GM12878 (cell line): ENCODE results near the gene MYOM3. TPM values are rescaled to one million over a fixed set of nuclear protein-coding genes. Genes with fewer than 3 reads are reported as not detected.

Experiments used
- ATAC-seq: fragments of 200-7000 bp; cut with Tn5 transposase; 3 replicates; pipeline ENCODE4 v1.9.1; 2020; ENCODE audit warnings: mild to moderate bottlenecking, moderate library complexity
- BruUV-seq: library from RNA; stranded (reverse); fragments of 400-500 nt; replicated peaks from 2 replicates; lab custom pipeline; 2021; lab: Mats Ljungman, UMichigan
- CTCF ChIA-PET: fragments of 300-600 bp; sonication (Branson Sonifier 250); formaldehyde crosslinking; extraction: SDS; loops from one replicate; lab custom pipeline; 2021; ENCODE audit warnings: inconsistent platforms; lab: Yijun Ruan, JAX
- POLR2A ChIA-PET: fragments of 350-600 bp; formaldehyde crosslinking; extraction: SDS; loops from one replicate; lab custom pipeline; 2021; ENCODE audit warnings: inconsistent platforms; lab: Charles Lee
- RAD21 ChIA-PET: fragments of 300-600 bp; sonication (Branson Sonifier 250); formaldehyde crosslinking; loops from one replicate; lab custom pipeline; 2023; ENCODE audit warnings: antibody characterized with exemption; ENCODE audit not compliant: unreplicated experiment; lab: Charles Lee
- SMC1A ChIA-PET: fragments of 300-600 bp; sonication (Branson Sonifier 250); formaldehyde crosslinking; loops from one replicate; lab custom pipeline; 2023; ENCODE audit not compliant: unreplicated experiment, uncharacterized antibody; lab: Charles Lee
- DNase-seq: peaks from one replicate; pipeline ENCODE4 v3.0.0-alpha.2; 2011; ENCODE audit warnings: low read depth, low spot score
- FAIRE-seq: peaks from 3 replicates; lab custom pipeline; 2011; peaks lifted over from hg19 to GRCh38; lab: Jason Lieb, UNC
- H2AFZ ChIP-seq: 2 replicates; pipeline ENCODE4 v1.6.0; 2011; ENCODE audit warnings: low read depth, low read length, control low read depth; ENCODE audit not compliant: control insufficient read depth
- H3K27ac ChIP-seq: 2 replicates; pipeline ENCODE4 v1.5.1; 2011; ENCODE audit warnings: control low read depth; ENCODE audit not compliant: control insufficient read depth, insufficient read depth
- H3K27me3 ChIP-seq, 2 experiments: replicated peaks in 1 of 2; 2 replicates each; pipeline versions ENCODE4 v1.6.0 to v1.6.1; 2011; ENCODE audit warnings: low read length in 1 of 2; ENCODE audit not compliant: control insufficient read depth in 2 of 2, insufficient read depth in 2 of 2
- H3K36me3 ChIP-seq, 2 experiments: 2 replicates each; pipeline ENCODE4 v1.5.1; 2011; ENCODE audit warnings: low read length in 1 of 2; ENCODE audit not compliant: control insufficient read depth in 2 of 2, insufficient read depth in 2 of 2
- H3K4me1 ChIP-seq: 2 replicates; pipeline ENCODE4 v1.6.1; 2011; ENCODE audit warnings: mild to moderate bottlenecking, low read length, moderate library complexity, mixed read lengths; ENCODE audit not compliant: control insufficient read depth, insufficient read depth
- H3K4me2 ChIP-seq: 2 replicates; pipeline ENCODE4 v1.6.0; 2011; ENCODE audit warnings: control low read depth; ENCODE audit not compliant: control insufficient read depth, insufficient read depth
- H3K4me3 ChIP-seq: fragments of 200-600 bp; sonication (generic); 2 replicates; pipeline ENCODE4 v1.5.1; 2016
- H3K79me2 ChIP-seq: 2 replicates; pipeline ENCODE4 v1.6.0; 2011; ENCODE audit warnings: low read length; ENCODE audit not compliant: control insufficient read depth, insufficient read depth
- H3K9ac ChIP-seq: 2 replicates; pipeline ENCODE4 v1.8.0; 2011; ENCODE audit warnings: low read length, control low read depth, mixed read lengths; ENCODE audit not compliant: control insufficient read depth, insufficient read depth
- H3K9me3 ChIP-seq: replicated peaks from 3 replicates; pipeline ENCODE4 v1.5.1; 2011; ENCODE audit warnings: mild to moderate bottlenecking, low read length; ENCODE audit not compliant: control insufficient read depth, insufficient read depth
- H4K20me1 ChIP-seq: 2 replicates; pipeline ENCODE4 v1.6.0; 2011; ENCODE audit not compliant: control insufficient read depth, insufficient read depth
- BCL11A ChIP-seq: IDR thresholded peaks from 2 replicates; pipeline ENCODE4 v1.6.1; 2011; ENCODE audit warnings: low read depth, low read length
- DPF2 ChIP-seq: fragments of 450-650 bp; IDR thresholded peaks from 2 replicates; pipeline ENCODE4 v1.6.1; 2017; ENCODE audit warnings: mild to moderate bottlenecking
- FOXK2 ChIP-seq: fragments of 450-650 bp; IDR thresholded peaks from 2 replicates; pipeline ENCODE4 v1.6.1; 2017; ENCODE audit warnings: mild to moderate bottlenecking, moderate library complexity
- GABPA ChIP-seq: IDR thresholded peaks from 2 replicates; pipeline ENCODE4 v1.6.1; 2014; ENCODE audit warnings: antibody characterized with exemption, low read depth, mild to moderate bottlenecking, inconsistent platforms
- HDAC6 ChIP-seq: fragments of 200-600 bp; sonication (generic); IDR thresholded peaks from one replicate; pipeline ENCODE4 v1.8.0; 2017; ENCODE audit warnings: antibody characterized with exemption; ENCODE audit not compliant: unreplicated experiment
- MEF2B ChIP-seq: fragments of 450-650 bp; IDR thresholded peaks from 2 replicates; pipeline ENCODE4 v1.6.1; 2018; ENCODE audit warnings: mild to moderate bottlenecking, moderate library complexity; ENCODE audit not compliant: partially characterized antibody, poor library complexity, severe bottlenecking
- NBN ChIP-seq: fragments of 450-650 bp; IDR thresholded peaks from 2 replicates; pipeline ENCODE4 v1.6.1; 2016
- NRF1 ChIP-seq: conservative IDR thresholded peaks from 2 replicates; pipeline ENCODE4 v1.6.1; 2011; ENCODE audit warnings: mild to moderate bottlenecking, low read depth, low read length, improper control_type of control experiment
- POLR2AphosphoS5 ChIP-seq: IDR thresholded peaks from 2 replicates; pipeline ENCODE4 v1.6.1; 2011; ENCODE audit warnings: mild to moderate bottlenecking, low read length, inconsistent platforms
- SMARCA5 ChIP-seq: fragments of 450-650 bp; IDR thresholded peaks from 2 replicates; pipeline ENCODE4 v1.6.1; 2017; ENCODE audit warnings: mild to moderate bottlenecking
- SUPT20H ChIP-seq: IDR thresholded peaks from 2 replicates; pipeline ENCODE4 v1.6.1; 2011; ENCODE audit warnings: low read depth, mild to moderate bottlenecking, low read length, moderate library complexity, borderline replicate concordance; ENCODE audit not compliant: control insufficient read depth
- TAF1 ChIP-seq: IDR thresholded peaks from 2 replicates; pipeline ENCODE4 v1.6.1; 2011; ENCODE audit warnings: mild to moderate bottlenecking, low read depth, low read length, borderline replicate concordance
- ZNF622 ChIP-seq: fragments of 450-650 bp; IDR thresholded peaks from 2 replicates; pipeline ENCODE4 v1.6.1; 2017; ENCODE audit warnings: mild to moderate bottlenecking, inconsistent platforms
- ZZZ3 ChIP-seq: IDR thresholded peaks from 2 replicates; pipeline ENCODE4 v1.6.1; 2011; ENCODE audit warnings: low read depth; ENCODE audit not compliant: control insufficient read depth, insufficient read length
- WGBS: methylation state at CpG from one replicate; pipeline ENCODE4 v1.1.6; 2016; ENCODE audit warnings: low lambda C conversion rate; ENCODE audit not compliant: insufficient replicate concordance, insufficient coverage; ENCODE audit errors: missing lambda C conversion rate; 5-methylcytosine and 5-hydroxymethylcytosine counted together
- in situ Hi-C: fragments of 300-500 bp; cut with MboI; formaldehyde crosslinking; loops from 9 replicates; pipeline ENCODE4 v1.14.3; 2018; ENCODE audit warnings: mixed read lengths
- intact Hi-C: fragments of 100-400 bp; cut with micrococcal nuclease; formaldehyde crosslinking; loops from one replicate; pipeline ENCODE4 v1.14.2; 2022; ENCODE audit not compliant: unreplicated experiment
- polyA plus RNA-seq, 11 experiments: library from polyadenylated mRNA; depleted of rRNA in 4 of 11; unstranded in 6 of 11; stranded (reverse) in 5 of 11; fragments of >200 nt; fragmentation: Nextera tagmentation in 4 of 11; fragmentation: Illumina TruSeq in 1 of 11; extraction: Ambion mirVana in 4 of 11; extraction: Trizol in 1 of 11; gene quantifications; 1 replicate in 1 of 11; 2 replicates in 10 of 11; pipeline versions ENCODE4 v1.2.1 to v1.2.3, GENCODE V29; 2011 to 2016; ENCODE audit warnings: inconsistent platforms in 2 of 11, missing spikeins in 2 of 11, low read depth in 1 of 11
- total RNA-seq, 4 experiments: library from RNA; depleted of rRNA in 3 of 4; stranded (reverse); fragments of >200 nt in 3 of 4; fragmentation: Illumina TruSeq in 1 of 4; extraction: Trizol in 1 of 4; gene quantifications; 2 replicates each; pipeline versions ENCODE4 v1.2.1 to v1.2.3, GENCODE V29; 2013 to 2021
- TF ChIP-seq, protein P1 (sequence below), 3 experiments: IDR thresholded peaks in 2 of 3; conservative IDR thresholded peaks in 1 of 3; 2 replicates each; pipeline ENCODE4 v1.5.1; 2011; ENCODE audit warnings: low read depth in 3 of 3, low read length in 3 of 3, mild to moderate bottlenecking in 3 of 3, control low read depth in 2 of 3, moderate library complexity in 2 of 3, inconsistent platforms in 1 of 3, mixed read lengths in 1 of 3; ENCODE audit not compliant: control insufficient read depth in 2 of 3, insufficient read depth in 1 of 3; ENCODE audit errors: extremely low read depth in 1 of 3
- TF ChIP-seq, protein P2 (sequence below): fragments of 450-650 bp; IDR thresholded peaks from 2 replicates; pipeline ENCODE4 v1.6.1; 2017; ENCODE audit warnings: mild to moderate bottlenecking, low read depth, inconsistent platforms; ENCODE audit not compliant: poor library complexity, severe bottlenecking
- TF ChIP-seq, protein P3 (sequence below): IDR thresholded peaks from 2 replicates; pipeline ENCODE4 v1.6.1; 2011; ENCODE audit warnings: borderline replicate concordance, low read depth, mild to moderate bottlenecking, moderate library complexity, mixed read lengths, low read length; ENCODE audit not compliant: insufficient read depth; ENCODE audit errors: extremely low read length
- TF ChIP-seq, protein P4 (sequence below): fragments of 450-650 bp; IDR thresholded peaks from 2 replicates; pipeline ENCODE4 v1.6.1; 2017; ENCODE audit warnings: mild to moderate bottlenecking

MYOM3 gene
- total and polyA plus RNA-seq, 10 of the 15 experiments (the other 5 are each of a cell fraction or from before 2014, with no cell fraction given), result 0.06 TPM; not detected in 9

DNA sequence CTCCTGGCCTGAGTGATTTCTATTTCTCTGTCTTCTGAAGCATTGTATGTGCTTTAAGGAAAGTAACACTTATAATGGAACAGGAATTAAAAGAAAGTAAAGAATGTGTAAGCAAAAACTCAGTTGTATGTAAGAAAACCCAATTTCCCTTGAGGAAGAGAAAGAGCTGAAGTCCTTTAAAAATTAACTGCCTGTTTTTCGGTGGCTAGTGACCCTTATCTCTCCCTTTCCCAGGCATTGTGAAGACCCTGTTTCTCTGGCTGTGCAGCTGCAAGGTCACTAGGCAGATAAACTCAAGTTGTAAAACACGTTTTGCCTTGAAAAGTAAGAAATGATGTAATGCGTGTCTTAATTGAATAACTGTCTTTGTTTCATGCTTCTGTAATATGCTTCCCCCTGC lies 8.5 kb downstream of the MYOM3 start:
- no peak for ATAC-seq
- CTCF ChIA-PET, result no interaction called here
- H2AFZ ChIP-seq, result no peak overlapping the region
- H3K79me2 ChIP-seq, result no peaks in the 10 kb centered on the region
- TF ChIP-seq, protein P1, sequence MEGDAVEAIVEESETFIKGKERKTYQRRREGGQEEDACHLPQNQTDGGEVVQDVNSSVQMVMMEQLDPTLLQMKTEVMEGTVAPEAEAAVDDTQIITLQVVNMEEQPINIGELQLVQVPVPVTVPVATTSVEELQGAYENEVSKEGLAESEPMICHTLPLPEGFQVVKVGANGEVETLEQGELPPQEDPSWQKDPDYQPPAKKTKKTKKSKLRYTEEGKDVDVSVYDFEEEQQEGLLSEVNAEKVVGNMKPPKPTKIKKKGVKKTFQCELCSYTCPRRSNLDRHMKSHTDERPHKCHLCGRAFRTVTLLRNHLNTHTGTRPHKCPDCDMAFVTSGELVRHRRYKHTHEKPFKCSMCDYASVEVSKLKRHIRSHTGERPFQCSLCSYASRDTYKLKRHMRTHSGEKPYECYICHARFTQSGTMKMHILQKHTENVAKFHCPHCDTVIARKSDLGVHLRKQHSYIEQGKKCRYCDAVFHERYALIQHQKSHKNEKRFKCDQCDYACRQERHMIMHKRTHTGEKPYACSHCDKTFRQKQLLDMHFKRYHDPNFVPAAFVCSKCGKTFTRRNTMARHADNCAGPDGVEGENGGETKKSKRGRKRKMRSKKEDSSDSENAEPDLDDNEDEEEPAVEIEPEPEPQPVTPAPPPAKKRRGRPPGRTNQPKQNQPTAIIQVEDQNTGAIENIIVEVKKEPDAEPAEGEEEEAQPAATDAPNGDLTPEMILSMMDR (IDR thresholded peaks at IDR 0.05 in 2 of 3, conservative IDR thresholded peaks at IDR 0.05 in 1 of 3; ENCODE audit: control insufficient read depth in 2 of 3, extremely low read depth in 1 of 3, insufficient read depth in 1 of 3, low read depth in 3 of 3, low read length in 3 of 3), result no peak
- TF ChIP-seq MEF2B (no peak), NBN (no peak), NRF1 (no peak), FOXK2 (no peak), ZZZ3 (no peak), BCL11A (no peak), ZNF622 (no peak), GABPA (no peak), HDAC6 (no peak), DPF2 (no peak), POLR2AphosphoS5 (no peak), SUPT20H (no peak), TAF1 (no peak), SMARCA5 (no peak)
- TF ChIP-seq, protein P2, sequence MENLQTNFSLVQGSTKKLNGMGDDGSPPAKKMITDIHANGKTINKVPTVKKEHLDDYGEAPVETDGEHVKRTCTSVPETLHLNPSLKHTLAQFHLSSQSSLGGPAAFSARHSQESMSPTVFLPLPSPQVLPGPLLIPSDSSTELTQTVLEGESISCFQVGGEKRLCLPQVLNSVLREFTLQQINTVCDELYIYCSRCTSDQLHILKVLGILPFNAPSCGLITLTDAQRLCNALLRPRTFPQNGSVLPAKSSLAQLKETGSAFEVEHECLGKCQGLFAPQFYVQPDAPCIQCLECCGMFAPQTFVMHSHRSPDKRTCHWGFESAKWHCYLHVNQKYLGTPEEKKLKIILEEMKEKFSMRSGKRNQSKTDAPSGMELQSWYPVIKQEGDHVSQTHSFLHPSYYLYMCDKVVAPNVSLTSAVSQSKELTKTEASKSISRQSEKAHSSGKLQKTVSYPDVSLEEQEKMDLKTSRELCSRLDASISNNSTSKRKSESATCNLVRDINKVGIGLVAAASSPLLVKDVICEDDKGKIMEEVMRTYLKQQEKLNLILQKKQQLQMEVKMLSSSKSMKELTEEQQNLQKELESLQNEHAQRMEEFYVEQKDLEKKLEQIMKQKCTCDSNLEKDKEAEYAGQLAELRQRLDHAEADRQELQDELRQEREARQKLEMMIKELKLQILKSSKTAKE, result no peak
- TF ChIP-seq, protein P3, sequence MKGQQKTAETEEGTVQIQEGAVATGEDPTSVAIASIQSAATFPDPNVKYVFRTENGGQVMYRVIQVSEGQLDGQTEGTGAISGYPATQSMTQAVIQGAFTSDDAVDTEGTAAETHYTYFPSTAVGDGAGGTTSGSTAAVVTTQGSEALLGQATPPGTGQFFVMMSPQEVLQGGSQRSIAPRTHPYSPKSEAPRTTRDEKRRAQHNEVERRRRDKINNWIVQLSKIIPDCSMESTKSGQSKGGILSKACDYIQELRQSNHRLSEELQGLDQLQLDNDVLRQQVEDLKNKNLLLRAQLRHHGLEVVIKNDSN, result no peak
- TF ChIP-seq, protein P4, sequence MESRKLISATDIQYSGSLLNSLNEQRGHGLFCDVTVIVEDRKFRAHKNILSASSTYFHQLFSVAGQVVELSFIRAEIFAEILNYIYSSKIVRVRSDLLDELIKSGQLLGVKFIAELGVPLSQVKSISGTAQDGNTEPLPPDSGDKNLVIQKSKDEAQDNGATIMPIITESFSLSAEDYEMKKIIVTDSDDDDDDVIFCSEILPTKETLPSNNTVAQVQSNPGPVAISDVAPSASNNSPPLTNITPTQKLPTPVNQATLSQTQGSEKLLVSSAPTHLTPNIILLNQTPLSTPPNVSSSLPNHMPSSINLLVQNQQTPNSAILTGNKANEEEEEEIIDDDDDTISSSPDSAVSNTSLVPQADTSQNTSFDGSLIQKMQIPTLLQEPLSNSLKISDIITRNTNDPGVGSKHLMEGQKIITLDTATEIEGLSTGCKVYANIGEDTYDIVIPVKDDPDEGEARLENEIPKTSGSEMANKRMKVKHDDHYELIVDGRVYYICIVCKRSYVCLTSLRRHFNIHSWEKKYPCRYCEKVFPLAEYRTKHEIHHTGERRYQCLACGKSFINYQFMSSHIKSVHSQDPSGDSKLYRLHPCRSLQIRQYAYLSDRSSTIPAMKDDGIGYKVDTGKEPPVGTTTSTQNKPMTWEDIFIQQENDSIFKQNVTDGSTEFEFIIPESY, result no peak
- RAD21 ChIA-PET, result no interaction called here
- intact Hi-C loops (no loop called here), in situ Hi-C loops (no loop called here)
- H3K4me1 ChIP-seq, result no peaks in the 10 kb centered on the region
- POLR2A ChIA-PET, result no interaction called here
- WGBS, result 26% methylated on average over 3 of the region's 3 CpGs
- no peaks in the 10 kb centered on the region; a peak in 1 of 4 replicates for H3K27me3 ChIP-seq
- no TSS peak for BruUV-seq
- H3K9me3 ChIP-seq, result no peaks in the 10 kb centered on the region
- no peaks in the 10 kb centered on the region for H3K36me3 ChIP-seq
- no peak overlapping the region for H3K4me3 ChIP-seq
- no peak for FAIRE-seq
- no peaks in the 10 kb centered on the region for H4K20me1 ChIP-seq
- H3K9ac ChIP-seq, result no peak overlapping the region
- no peak overlapping the region for H3K27ac ChIP-seq
- no peak overlapping the region for H3K4me2 ChIP-seq
- SMC1A ChIA-PET, result no interaction called here
- no peak for DNase-seq
